GM10248 (cell line): Measurements from ENCODE around the gene BBS9.

Experiments used
- CTCF ChIA-PET: fragments of 300-600 bp; sonication (Branson Sonifier 250); formaldehyde crosslinking; extraction: SDS; loops from one replicate; lab custom pipeline; 2021; ENCODE audit warnings: antibody characterized with exemption; lab: Yijun Ruan, JAX
- POLR2A ChIA-PET: fragments of 350-650 bp; sonication (Branson Sonifier 250); formaldehyde crosslinking; extraction: SDS; loops from one replicate; lab custom pipeline; 2020; ENCODE audit warnings: antibody characterized with exemption; lab: Yijun Ruan, JAX
- DNase-seq: peaks from one replicate; pipeline ENCODE4 v3.0.0; 2012; ENCODE audit errors: extremely low spot score
- TF ChIP-seq, protein P1 (sequence below): IDR thresholded peaks from 2 replicates; pipeline ENCODE4 v1.5.1; 2012; ENCODE audit warnings: mild to moderate bottlenecking, low read depth; ENCODE audit errors: extremely low read depth, missing control alignments, control extremely low read depth

Gene BBS9

GRCh38 chr7:33237036-33237435, 107.7 kb downstream of the BBS9 start:
- no peak for DNase-seq
- POLR2A ChIA-PET: no interaction called here
- TF ChIP-seq, protein P1, sequence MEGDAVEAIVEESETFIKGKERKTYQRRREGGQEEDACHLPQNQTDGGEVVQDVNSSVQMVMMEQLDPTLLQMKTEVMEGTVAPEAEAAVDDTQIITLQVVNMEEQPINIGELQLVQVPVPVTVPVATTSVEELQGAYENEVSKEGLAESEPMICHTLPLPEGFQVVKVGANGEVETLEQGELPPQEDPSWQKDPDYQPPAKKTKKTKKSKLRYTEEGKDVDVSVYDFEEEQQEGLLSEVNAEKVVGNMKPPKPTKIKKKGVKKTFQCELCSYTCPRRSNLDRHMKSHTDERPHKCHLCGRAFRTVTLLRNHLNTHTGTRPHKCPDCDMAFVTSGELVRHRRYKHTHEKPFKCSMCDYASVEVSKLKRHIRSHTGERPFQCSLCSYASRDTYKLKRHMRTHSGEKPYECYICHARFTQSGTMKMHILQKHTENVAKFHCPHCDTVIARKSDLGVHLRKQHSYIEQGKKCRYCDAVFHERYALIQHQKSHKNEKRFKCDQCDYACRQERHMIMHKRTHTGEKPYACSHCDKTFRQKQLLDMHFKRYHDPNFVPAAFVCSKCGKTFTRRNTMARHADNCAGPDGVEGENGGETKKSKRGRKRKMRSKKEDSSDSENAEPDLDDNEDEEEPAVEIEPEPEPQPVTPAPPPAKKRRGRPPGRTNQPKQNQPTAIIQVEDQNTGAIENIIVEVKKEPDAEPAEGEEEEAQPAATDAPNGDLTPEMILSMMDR: no peak
- CTCF ChIA-PET: no interaction called here

DNA sequence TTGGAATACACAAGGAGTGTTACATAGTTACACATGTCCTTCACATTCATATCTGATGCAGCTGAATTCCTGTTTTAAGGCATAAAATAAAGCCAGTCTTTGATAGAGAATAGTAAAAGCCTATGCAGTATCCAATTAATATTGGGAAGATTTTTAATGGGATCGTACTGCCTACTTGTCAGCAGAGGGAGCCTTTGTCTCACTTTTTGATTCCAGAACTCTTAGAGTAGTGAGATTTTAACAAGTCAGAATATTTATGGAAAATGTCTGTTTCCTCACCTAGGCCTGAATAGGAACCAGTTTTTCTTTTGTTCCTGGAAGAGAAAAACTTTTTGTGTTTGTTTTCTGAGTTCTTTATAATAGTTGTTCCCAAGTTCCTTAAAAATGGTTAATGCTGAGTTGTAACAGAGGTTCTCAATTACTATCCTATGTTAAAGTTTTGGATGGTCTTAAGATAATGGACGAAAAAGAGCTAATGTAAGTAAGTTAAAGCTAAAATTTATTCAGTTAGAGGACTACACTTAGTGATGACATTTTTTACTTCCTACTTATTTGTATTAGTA, 114.0 kb downstream of the BBS9 start:
- ChIA-PET CTCF (interaction anchor here (0.6 to 2.4 kb wide), 6 partner anchors 10 to 691 kb away, joined by 3 to 20 read pairs (median 4); no protein-coding TSS in a partner anchor), POLR2A (no interaction called here)

GRCh38 chr7:33248671-33249070, 119.3 kb downstream of the BBS9 start:
- DNase-seq: no peak
- TF ChIP-seq, protein P1: no peak
- ChIA-PET POLR2A (interaction anchor here (0.6 kb wide), 1 partner anchor 531 kb away, joined by 8 read pairs; no protein-coding TSS in a partner anchor), CTCF (interaction anchor here (1.1 kb wide), 1 partner anchor 9 kb away, joined by 3 read pairs; no protein-coding TSS in a partner anchor)

More for the DNA sequence above, 114.0 kb downstream of the BBS9 start:
- peak; percentile 7 for DNase-seq
- TF ChIP-seq, protein P1: peak; percentile 40

DNA sequence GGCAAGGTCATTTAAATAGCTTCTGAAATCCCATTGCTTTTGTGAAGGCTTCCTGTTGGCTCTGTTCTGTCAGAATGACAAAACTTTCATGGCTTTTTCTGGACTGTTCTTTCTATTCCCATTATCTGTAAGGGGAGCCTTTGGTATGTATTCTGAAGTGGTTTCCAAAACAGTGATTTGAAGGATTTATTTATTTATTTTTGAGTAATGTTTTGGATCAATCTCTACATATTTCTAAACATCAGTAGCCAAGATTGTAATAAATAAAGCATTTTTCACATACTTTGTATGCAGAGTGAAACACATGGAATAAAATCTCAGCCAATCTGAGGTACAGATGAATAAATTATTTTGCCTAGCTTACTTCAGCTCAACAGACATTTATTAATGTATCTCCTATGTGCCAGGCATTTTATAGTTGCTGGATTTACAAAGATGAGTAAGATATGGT, 121.1 kb downstream of the BBS9 start:
- TF ChIP-seq, protein P1: no peak
- CTCF ChIA-PET: interaction anchor here (1.0 to 1.6 kb wide), 3 partner anchors 11 to 682 kb away, joined by 3 read pairs; no protein-coding TSS in a partner anchor
- POLR2A ChIA-PET: no interaction called here
- no peak for DNase-seq

DNA sequence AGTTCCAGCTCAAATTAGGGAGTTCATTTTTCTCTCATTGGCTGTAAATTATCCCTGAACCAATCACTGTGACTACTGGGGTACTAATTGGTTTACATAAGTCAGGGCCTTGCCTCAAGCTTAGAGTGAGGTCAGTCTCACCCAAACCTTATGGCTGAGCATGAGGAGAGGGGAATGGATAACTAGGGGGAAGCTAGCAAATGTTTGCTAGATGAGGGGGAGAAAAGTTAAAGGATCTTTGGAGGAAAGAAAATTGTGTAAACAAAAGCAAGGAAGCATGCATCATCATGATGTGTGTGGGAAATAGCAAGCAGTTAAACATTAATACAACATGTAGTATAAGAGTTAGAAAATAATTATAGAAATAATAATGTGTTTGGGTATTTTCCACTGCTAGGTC, 121.9 kb downstream of the BBS9 start:
- ChIA-PET CTCF (interaction anchor here (1.0 to 1.3 kb wide), 2 partner anchors 10 to 682 kb away, joined by 3 read pairs; no protein-coding TSS in a partner anchor), POLR2A (no interaction called here)
- TF ChIP-seq, protein P1: no peak
- no peak for DNase-seq

- no peak for DNase-seq
- POLR2A ChIA-PET: no interaction called here
- CTCF ChIA-PET: interaction anchor here (1.0 kb wide), 1 partner anchor 15 kb away, joined by 3 read pairs; no protein-coding TSS in a partner anchor
- TF ChIP-seq, protein P1: no peak
Measured at GRCh38 chr7:33258491-33258951, 129.2 kb downstream of the BBS9 start.
